SH-SY5Y (cell line): ENCODE measurements around the gene ARID2.

Experiments used
- GATA2 ChIP-seq: IDR thresholded peaks from 2 replicates; pipeline ENCODE4 v1.6.1; 2011; ENCODE audit warnings: mild to moderate bottlenecking, low read depth, low read length
- GATA3 ChIP-seq: IDR thresholded peaks from 2 replicates; pipeline ENCODE4 v1.6.1; 2011; ENCODE audit warnings: low read depth, mild to moderate bottlenecking, low read length, moderate library complexity

- TF ChIP-seq GATA2 (no peak), GATA3 (no peak)
Observed at GRCh38 chr12:45944771-45945170, 215.3 kb downstream of the ARID2 start.
